GM18517 (cell line): ENCODE measurements around the gene AFF3.

Source experiments
- ATAC-seq: cut with Tn5 transposase; IDR thresholded peaks from one replicate; pipeline ENCODE4 v1.9.1; 2021; ENCODE audit warnings: mild to moderate bottlenecking, moderate library complexity; ENCODE audit not compliant: unreplicated experiment

Gene AFF3

GRCh38 chr2:100151310-100151709 lies 8.9 kb upstream of the AFF3 start:
- ATAC-seq = no peak

- ATAC-seq = no peak
These were observed 6.5 kb upstream of the AFF3 start for GRCh38 chr2:100148883-100149282.

GRCh38 chr2:100146657-100146960 lies 4.2 kb upstream of the AFF3 start:
- no peak for ATAC-seq

- no peak for ATAC-seq
These were observed 3.7 kb upstream of the AFF3 start for GRCh38 chr2:100145893-100146656.

- no peak for ATAC-seq
These were observed 896 bp upstream of the AFF3 start for GRCh38 chr2:100143286-100143685.

- ATAC-seq = no peak
These were observed 484 bp downstream of the AFF3 start for GRCh38 chr2:100141906-100142305.

- no peak for ATAC-seq
These were observed 1.8 kb downstream of the AFF3 start for GRCh38 chr2:100140582-100140981.

GRCh38 chr2:100137866-100138570 lies 4.4 kb downstream of the AFF3 start:
- ATAC-seq = no peak

- ATAC-seq = no peak
These were observed 5.1 kb downstream of the AFF3 start for GRCh38 chr2:100137318-100137717.

GRCh38 chr2:100136310-100136709 lies 6.1 kb downstream of the AFF3 start:
- ATAC-seq = no peak

GRCh38 chr2:100135415-100135814 lies 7.0 kb downstream of the AFF3 start:
- ATAC-seq = no peak

GRCh38 chr2:100130595-100131391 lies 11.6 kb downstream of the AFF3 start:
- no peak for ATAC-seq

- no peak for ATAC-seq
These were observed 15.4 kb downstream of the AFF3 start for GRCh38 chr2:100126897-100127401.

- ATAC-seq = no peak
These were observed 16.2 kb downstream of the AFF3 start for GRCh38 chr2:100126201-100126600.

- ATAC-seq = no peak
These were observed 16.8 kb downstream of the AFF3 start for GRCh38 chr2:100125626-100126025.

GRCh38 chr2:100124761-100125160 lies 17.6 kb downstream of the AFF3 start:
- no peak for ATAC-seq

- ATAC-seq = no peak
These were observed 21.2 kb downstream of the AFF3 start for GRCh38 chr2:100121124-100121718.

GRCh38 chr2:100119235-100119634 lies 23.2 kb downstream of the AFF3 start:
- ATAC-seq = no peak

GRCh38 chr2:100113990-100114433 lies 28.4 kb downstream of the AFF3 start:
- no peak for ATAC-seq

- no peak for ATAC-seq
These were observed 31.8 kb downstream of the AFF3 start for GRCh38 chr2:100110614-100111000.

GRCh38 chr2:100109986-100110613 lies 32.3 kb downstream of the AFF3 start:
- no peak for ATAC-seq
